Activated naive CD4-positive, alpha-beta T cell treated with anti-CD3 and anti-CD28 coated beads, Interleukin-2, amount 50 U/mL, for 72 hours (primary cell): ENCODE data around the gene VMAC. TPM values are rescaled to one million over a fixed set of nuclear protein-coding genes. Genes with fewer than 3 reads are reported as not detected.
"Not testable (repeated sequence)": the region's sequence is repeated elsewhere in the genome, so short reads cannot be mapped to it uniquely, and the experiment has no call there.

Experiments used
- ATAC-seq, 2 donors: fragments of 150-1000 bp; cut with Tn5 transposase; 2 replicates each; pipeline ENCODE4 v1.10.0; 2021; ENCODE audit warnings: mild to moderate bottlenecking in 2 of 2, moderate library complexity in 2 of 2
- DNase-seq, 2 donors: peaks; one replicate each; pipeline ENCODE4 v3.0.0; 2021 to 2022; ENCODE audit warnings: low spot score in 2 of 2
- H3K27ac Mint-ChIP-seq, 2 donors: one replicate each; pipeline ENCODE4 v1.8.0; 2022; ENCODE audit warnings: mild to moderate bottlenecking in 2 of 2, mixed read lengths in 2 of 2
- H3K36me3 Mint-ChIP-seq, 2 donors: one replicate each; pipeline ENCODE4 v1.8.0; 2022; ENCODE audit warnings: mixed read lengths in 2 of 2
- H3K9me3 Mint-ChIP-seq, 2 donors: one replicate each; pipeline ENCODE4 v1.8.0; 2022; ENCODE audit warnings: mixed read lengths in 2 of 2
- total RNA-seq, 2 donors: library from RNA; stranded (reverse); gene quantifications; one replicate each; pipeline ENCODE4 v1.2.3, GENCODE V29; 2022

Gene VMAC
- total RNA-seq, 2 donors from 2014 or later = 3.8 to 3.9 TPM

DNA sequence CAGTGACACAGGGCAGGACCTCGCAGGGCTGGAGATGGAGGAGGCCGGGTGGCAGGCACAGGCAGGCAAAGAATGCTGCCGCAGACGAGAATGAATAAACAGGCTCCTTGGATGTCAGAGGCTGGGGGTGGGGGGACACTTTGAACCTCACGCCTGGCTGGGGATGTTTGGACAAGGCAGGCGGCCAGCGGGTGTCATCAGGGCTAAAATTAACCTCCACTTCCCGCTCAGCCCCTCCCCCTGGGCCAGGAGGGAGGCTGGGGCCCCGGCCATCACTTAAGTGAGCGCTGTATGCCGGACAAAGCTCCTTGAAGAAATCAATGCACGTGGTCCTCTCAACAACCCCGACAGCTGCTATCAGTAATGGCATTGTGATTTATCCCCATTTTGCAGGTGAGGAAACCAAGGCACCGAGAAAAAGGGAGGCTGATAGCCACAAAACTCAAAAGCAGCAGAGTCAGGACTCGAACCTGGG is 24.0 kb upstream of the VMAC start:
- H3K36me3 Mint-ChIP-seq = no peaks in the 10 kb centered on the region
- H3K27ac Mint-ChIP-seq = no peak overlapping the region
- ATAC-seq (no peak), DNase-seq (no peak)
- H3K9me3 Mint-ChIP-seq = no peaks in the 10 kb centered on the region

DNA sequence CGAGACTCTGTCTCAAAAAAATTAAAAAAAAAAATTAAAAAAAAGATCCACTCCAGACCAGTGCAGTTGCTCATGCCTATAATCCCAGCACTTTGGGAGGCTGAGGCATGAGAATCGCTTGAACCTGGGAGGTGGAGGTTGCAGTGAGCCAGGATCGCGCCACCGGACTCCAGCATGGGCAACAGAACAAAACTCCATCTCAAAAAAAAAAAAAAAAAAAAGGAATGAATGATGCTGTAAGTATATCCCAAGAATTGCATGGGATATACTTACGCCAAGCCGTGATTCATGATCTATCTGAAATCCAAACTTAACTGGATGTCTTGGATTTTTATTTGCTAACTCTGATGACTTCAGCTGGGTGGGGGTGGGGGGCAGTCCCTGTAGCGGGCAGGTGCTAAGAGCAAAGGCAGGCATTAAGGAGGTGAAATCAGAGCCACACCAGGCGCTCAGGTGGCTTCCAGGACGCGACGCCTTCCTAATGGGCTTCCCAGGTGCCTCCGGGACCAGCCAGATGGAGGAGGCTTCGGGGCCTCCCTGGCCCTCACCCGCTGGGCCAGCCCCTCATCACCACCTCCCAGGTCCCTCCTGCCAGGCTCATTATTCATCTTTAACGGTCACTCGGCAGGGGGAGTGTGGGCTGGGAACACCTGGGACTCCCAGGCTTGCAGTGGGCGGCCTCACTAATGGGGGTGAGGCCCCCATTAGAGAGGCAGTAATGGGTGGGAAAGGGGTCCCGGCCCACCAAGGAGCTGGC is 23.0 kb upstream of the VMAC start:
- Mint-ChIP-seq H3K27ac (peak overlapping the region in 1 of 2 donors; percentile 28), H3K36me3 (no peaks in the 10 kb centered on the region), H3K9me3 (no peaks in the 10 kb centered on the region)
- DNase-seq (no peak), ATAC-seq (no peak)

DNA sequence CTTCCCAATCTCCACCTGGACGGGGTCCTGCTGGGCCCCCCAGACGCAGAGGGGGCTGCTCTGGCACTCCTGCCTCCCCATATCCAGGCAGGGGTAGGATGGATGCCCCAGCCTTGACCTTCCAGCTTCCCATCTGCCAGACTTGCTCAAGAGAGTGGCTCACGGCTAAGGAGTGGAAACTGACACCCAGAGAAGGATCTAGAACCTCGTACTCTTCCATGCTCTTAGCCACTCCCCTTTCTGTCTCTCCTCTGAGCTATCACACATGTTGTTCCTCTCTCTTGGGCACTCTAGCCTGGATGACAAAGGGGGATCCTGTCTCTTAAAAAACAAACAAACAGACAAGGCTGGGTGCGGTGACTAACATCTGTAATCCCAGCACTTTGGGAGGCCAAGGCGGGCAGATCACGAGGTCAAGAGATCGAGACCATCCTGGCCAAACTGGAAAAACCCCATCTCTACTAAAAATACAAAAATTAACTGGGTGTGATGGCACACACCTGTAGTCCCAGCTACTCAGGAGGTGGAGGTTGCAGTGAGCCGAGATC is 22.2 kb upstream of the VMAC start:
- no peaks in the 10 kb centered on the region for H3K36me3 Mint-ChIP-seq
- H3K27ac Mint-ChIP-seq = peak overlapping the region; percentile 28 to 44
- H3K9me3 Mint-ChIP-seq = no peaks in the 10 kb centered on the region
- no peak for DNase-seq
- ATAC-seq = no peak

DNA sequence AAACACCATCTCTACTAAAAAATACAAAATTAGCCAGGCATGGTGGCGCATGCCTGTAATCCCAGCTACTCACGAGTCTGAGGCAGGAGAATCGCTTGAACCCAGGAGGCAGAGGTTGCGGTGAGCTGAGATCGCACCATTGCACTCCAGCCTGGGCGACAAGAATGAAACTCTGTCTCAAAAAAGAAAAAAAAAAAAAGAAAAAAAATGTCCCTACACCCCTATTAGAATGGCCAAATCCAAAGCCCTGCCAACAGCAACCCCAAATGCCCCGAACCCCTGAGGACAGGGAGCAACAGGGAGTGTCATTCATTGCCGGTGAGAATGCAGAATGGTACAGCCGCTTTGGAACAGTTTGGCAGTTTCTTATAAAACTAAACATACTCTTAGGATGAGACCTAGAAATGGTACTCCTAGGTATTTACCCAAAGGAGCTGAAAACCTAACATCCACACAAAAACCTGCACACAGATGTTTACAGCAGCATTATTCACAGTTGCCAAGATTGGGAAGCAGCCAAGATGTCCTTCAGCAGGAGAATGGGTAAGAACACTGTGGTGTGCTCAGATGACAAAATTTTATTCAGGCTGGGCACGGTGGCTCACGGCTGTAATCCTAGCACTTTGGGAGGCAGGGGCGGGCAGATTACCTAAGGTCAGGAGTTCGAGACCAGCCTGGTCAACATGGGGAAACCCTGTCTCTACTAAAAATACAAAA is 21.4 kb upstream of the VMAC start:
- not testable (repeated sequence) for DNase-seq

DNA sequence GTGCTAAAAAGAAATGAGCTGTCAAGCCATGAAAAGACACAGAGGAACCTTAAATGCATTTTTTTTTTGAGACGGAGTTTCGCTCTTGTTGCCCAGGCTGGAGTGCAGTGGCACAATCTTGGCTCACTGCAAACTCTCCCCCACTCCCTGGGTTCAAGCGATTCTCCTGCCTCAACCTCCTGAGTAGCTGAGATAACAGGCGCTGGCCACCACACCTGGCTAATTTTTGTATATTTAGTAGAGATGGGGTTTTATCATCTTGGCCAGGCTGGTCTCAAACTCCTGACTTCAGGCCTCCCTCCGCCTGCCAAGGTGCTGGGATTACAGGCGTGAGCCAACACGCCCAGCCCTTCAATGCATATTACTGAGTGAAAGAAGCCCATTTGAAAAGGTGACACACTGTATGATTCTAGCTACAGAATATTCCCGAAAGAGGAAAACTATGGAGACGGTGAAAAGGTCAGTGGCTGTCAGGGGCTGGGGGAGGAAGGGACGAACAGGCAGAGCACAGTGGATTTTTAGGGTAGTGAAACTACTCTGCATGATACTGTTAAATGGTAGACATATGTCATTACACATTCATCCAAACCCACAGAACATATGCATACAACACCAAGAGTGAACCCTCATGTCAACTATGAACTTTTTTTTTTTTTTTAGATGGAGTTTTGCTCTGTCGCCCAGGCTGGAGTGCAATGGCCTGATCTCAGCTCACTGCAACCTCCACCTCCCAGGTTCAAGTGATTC is 20.4 kb upstream of the VMAC start:
- not testable (repeated sequence) for H3K27ac Mint-ChIP-seq, H3K9me3 Mint-ChIP-seq, H3K36me3 Mint-ChIP-seq, ATAC-seq, DNase-seq

More for the DNA sequence above, 21.4 kb upstream of the VMAC start:
- not testable (repeated sequence) for H3K36me3 Mint-ChIP-seq, H3K9me3 Mint-ChIP-seq, ATAC-seq, H3K27ac Mint-ChIP-seq

DNA sequence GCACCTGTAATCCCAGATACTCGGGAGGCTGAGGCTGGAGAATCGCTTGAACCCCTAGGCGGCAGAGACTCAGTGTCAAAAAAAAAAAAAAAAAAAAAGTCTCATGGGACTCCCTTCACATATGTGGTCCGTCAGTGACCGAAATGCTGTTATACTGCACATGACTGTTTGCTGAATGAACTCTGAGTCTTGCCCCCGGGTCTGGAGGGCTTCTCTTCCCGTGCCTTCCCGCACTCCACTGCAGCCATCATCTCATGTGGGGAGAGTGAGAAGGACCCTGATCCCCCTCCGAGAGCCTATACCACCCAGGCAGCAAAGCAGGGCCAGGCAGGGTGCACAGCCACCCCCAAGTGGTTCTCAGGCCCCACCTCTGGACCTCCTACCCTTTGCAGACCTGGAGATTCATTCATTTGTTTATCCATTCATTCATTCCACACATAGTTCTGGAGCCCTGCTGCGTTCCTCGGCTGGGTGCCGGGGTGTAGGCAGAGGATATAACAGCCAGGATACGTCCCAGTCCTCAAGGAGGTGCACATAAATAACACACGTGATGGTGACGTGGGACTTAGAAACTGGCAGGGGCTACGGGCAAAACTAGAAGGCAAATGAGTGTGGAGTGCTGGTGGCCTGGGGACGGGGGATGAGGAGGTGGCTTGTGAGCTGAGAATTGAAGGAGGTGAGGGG is 15.2 kb upstream of the VMAC start:
- ATAC-seq (no peak), DNase-seq (no peak)
- Mint-ChIP-seq H3K27ac (no peak overlapping the region), H3K36me3 (no peaks in the 10 kb centered on the region), H3K9me3 (no peaks in the 10 kb centered on the region)

DNA sequence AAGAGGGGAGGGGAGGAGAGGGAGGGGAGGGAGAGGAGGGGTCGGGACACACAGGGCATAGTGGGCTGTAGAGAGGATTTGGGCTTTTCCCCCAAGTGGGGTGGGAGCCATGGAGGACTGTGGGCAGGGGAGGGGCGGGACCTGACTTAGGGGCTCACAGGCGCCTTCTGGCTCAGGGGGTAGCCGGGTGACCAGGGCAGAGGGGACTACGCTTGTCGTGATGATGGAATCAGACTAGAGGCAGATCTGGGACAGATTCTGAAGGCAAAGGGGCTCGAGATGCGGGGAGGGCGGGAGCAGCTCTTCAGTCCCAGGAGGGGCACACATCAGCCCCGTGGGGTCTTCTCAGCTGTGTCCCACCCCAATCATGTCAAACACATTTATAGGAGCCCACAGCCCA is 14.6 kb upstream of the VMAC start:
- Mint-ChIP-seq H3K9me3 (no peaks in the 10 kb centered on the region), H3K36me3 (no peaks in the 10 kb centered on the region), H3K27ac (no peak overlapping the region)
- DNase-seq = no peak
- no peak for ATAC-seq

DNA sequence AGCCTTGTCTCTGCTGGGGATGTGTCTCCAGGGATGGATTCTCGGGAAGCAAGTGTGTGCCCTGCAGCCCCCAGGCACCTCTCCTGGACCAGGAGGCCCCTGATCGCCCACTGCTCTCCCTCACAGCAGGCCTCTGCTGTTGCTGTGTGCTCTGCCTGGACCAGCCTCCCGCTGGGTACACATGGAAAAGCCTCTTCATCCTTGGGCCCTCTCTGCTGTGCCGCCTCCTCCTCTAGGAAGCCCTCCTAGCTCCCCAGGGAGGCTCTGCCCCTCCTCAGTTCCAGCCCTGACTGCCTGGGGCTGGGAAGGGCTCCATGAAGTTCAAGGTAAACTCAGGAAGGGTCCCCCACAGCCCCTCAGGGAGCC is 13.1 kb upstream of the VMAC start:
- DNase-seq (no peak), ATAC-seq (no peak)
- no peaks in the 10 kb centered on the region for H3K9me3 Mint-ChIP-seq
- H3K36me3 Mint-ChIP-seq = no peaks in the 10 kb centered on the region
- H3K27ac Mint-ChIP-seq = peak overlapping the region in 1 of 2 donors; percentile 53

DNA sequence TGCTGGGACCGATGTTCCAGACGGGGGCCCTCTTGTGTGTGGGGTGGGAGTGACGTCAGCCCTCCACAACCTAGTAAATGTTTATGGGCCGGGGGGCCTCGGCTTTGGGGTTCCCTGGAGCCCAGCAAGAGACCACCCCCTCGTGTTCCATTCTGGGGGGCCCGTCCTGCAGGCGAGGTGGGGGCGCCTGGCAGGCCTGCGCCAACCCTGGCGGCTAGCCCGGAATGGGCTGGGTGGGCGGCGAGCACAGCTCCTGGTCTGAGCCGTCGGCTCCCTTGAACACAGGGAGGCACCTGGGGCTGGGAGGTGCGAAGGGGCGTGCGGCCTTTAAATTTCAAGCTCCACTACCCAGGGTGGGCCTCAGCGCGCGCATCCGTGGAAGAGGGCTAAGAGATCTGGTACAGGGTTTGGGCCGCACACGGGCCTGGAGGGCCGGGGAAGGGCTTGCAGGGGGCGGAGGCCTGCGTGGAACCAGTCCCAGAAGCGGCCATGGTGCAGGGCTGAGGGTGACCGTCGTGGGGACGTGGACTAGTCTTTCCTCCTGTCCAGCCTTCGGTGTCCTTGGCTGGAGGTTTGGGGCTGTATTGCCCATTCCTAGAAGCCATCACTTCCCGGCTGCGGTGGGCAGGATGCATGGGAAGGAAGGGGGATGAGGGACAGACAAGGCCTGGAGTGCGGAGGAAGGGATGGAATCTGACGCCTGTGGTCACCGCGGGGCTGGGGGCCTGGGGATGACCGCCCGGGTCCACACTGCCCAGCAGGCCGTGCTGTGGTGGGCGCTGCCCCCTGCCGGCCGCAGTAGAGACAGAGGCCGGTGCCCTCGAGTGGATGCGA is 12.5 kb upstream of the VMAC start:
- Mint-ChIP-seq H3K9me3 (no peaks in the 10 kb centered on the region), H3K36me3 (no peaks in the 10 kb centered on the region), H3K27ac (peak overlapping the region in 1 of 2 donors; percentile 53)
- peak in 1 of 2 donors; percentile 28 for DNase-seq
- peak; percentile 60 to 74 for ATAC-seq

DNA sequence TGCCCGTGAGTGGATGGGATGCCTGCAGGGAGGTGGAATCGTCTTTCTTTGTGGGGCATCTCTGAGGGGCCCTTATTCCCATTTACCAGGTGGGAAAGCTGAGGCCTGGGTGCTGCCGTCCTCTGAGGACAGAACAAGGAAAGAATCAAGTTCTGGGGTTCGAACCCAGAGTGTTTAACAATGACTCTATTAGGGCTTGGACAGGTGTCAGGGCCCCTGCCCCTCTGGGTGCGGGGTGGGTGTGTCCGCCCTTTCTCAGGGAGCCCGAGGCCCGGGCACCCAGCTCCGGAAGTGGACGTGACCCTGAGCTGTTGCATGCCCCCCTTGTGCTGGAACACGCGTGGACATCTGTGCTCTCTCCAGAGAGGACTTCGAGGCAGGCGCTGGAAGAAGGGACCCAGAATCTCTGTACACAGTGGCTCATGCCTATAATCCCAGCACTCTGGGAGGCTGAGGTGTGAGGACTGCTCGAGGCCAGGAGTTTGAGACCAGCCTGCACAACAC is 11.8 kb upstream of the VMAC start:
- Mint-ChIP-seq H3K27ac (peak overlapping the region in 1 of 2 donors; percentile 53), H3K9me3 (no peaks in the 10 kb centered on the region), H3K36me3 (no peaks in the 10 kb centered on the region)
- no peak for DNase-seq
- ATAC-seq = no peak

DNA sequence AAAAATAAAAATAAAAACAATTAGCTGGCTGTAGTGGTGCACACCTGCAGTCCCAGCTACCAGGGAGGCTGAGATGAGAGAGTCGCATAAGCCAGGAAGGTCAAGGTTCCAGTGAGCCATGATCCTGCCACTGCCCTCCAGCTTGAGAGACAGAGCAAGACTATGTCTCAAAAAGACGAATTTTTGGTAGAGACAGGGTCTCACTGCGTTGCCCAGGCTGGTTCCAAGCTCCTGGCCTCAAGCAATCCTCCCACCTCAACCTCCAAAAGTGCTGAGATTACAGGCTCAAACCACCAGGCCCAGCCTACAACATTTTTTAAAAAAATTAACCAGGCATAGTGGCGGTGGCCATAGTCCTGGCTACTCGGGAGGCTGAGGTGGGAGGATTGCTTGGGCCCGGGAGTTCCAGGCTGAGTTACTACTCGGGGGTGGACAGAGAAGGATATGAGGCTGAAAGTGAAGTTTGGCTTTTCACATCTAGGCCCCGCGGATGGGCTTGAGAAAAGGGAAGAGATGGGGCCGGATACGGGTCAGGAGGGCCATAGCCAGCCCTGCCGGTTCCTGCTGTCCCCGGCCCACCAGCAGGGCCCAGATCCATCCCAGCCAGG is 11.3 kb upstream of the VMAC start:
- no peak for ATAC-seq
- no peaks in the 10 kb centered on the region for H3K36me3 Mint-ChIP-seq
- DNase-seq = no peak
- H3K9me3 Mint-ChIP-seq = no peaks in the 10 kb centered on the region
- H3K27ac Mint-ChIP-seq = peak overlapping the region in 1 of 2 donors; percentile 65

DNA sequence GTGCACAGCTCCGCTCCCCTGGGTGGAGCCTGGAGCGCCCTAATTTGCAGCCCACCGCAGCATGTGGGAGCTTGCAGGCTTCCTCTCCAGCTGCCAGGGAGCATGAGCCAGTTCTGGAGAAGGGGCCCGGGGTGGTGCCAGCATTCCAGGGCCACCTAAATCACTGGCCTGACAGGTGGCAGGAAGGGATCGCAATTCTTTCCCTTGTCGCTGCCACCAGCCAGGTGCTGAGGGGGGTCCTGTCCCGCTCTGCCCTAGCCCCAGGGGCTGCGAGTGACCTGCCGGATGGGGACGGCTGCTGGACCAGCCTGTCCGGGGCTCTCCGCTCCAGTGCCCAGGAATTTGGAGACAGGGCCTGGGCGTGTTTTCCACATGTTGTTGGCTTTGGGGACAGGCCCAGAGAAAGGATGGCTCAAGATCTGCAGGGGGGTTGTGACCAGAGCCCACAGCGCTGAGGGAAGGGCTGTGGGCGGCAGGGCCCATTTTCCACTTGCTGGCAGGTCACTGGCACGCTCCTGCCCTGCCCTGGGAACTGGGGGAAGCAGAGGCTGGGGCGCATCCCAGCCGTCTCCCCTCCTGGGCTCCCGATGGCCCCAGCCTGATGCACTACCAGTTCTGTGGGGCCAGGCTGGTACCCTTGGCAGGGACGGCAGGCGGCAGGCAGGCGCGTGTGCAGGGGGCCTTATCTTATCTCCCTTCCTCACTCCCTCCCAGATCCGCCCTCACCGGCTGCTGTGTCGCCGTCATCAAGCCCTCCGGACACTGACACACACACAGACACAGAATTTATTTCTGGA is 10.6 kb upstream of the VMAC start:
- ATAC-seq (no peak), DNase-seq (no peak)
- no peak overlapping the region for H3K27ac Mint-ChIP-seq
- H3K9me3 Mint-ChIP-seq = no peaks in the 10 kb centered on the region
- no peaks in the 10 kb centered on the region for H3K36me3 Mint-ChIP-seq

DNA sequence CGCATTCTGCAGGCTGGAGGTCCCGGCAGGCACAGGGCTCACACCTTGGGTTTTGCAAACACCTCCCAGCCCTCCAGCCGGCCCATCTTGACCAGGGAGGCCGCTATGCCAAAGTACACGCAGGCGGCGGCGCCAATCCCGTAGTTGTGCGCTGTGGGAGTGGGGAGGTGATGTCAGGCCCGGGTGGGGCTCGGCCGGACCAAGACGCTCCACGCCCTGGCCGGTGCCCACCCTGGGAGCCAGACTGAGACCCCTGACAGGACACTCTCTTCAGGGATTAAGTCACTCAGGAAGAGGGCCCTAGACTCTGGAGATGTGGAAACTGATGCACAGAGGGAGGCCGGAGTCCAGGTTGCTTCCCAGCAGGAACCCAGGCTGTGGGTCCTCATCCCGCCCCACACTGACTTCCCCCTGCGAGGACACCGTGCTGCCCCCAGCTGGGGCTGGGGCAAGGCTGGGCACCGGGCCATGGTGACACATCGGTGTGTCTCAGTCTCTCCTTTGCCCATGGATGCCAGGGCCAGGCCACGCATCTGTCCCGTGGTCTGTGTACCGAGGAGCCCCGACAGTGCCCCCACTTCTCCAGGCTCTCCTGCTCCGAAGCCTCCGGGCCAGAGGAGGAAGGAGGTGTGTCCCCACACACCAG is 9.8 kb upstream of the VMAC start:
- no peak for DNase-seq
- no peak for ATAC-seq
- Mint-ChIP-seq H3K27ac (no peak overlapping the region), H3K36me3 (no peaks in the 10 kb centered on the region), H3K9me3 (no peaks in the 10 kb centered on the region)

DNA sequence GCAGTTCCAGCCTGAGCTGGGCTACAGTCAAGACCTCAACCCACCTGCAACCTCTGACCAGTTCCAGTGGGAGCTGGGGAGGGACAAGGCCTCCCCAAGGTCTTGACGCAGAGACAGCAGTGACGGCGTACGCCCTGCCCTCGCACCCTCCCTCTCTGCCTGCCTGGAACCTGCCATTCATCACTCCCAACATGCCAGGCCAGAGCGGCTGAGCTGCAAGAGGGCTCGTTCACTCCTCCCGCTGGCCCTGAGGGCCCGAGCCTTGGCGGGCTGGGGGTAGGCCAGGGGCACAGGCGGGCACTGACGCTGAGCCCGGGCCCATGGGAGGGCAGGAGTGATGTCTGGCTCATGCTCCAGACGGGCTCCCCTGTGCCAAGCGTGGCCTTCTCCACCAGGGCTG is 9.3 kb upstream of the VMAC start:
- DNase-seq = no peak
- Mint-ChIP-seq H3K27ac (peak overlapping the region in 1 of 2 donors; percentile 44), H3K9me3 (no peaks in the 10 kb centered on the region), H3K36me3 (no peaks in the 10 kb centered on the region)
- no peak for ATAC-seq
